Measurements from ENCODE around the gene COL4A6.

Gene COL4A6

DNA sequence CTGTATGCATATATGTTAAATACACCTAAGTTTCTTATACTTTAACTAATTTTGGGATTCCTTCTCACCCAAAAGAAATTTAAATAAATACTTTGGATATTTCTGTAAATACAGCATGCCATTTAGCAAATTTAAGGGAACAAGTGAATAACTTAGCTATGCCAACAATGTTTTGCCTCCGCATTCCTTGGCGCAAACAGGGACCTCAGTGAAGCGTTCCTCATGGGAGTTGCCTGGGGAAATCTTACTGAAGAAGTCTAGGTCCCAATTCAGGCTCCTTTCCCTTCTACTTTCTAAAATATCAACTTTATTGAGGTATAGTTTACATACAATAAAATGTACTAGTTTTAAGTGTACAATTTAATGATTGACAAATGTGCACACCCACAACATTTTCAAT lies 26.4 kb upstream of the COL4A6 start:
- Histone ChIP-seq H4K8ac (ENCODE audit: low read depth, low read length) (no peak overlapping the region), H3K27ac (ENCODE audit: low read depth, low read length) (no peak overlapping the region), H2BK15ac (replicated peaks; ENCODE audit: low read depth) (no peak overlapping the region), H3K27me3 (ENCODE audit: insufficient read depth, low read length, poor library complexity) (no peaks in the 10 kb centered on the region), H3K4me1 (ENCODE audit: control insufficient read depth, low read depth, low read length) (no peaks in the 10 kb centered on the region), H3K4me2 (ENCODE audit: low read length) (no peak overlapping the region), H3K4me3 (ENCODE audit: low read length) (no peak overlapping the region), H3K79me2 (ENCODE audit: control insufficient read depth, insufficient read depth, low read length) (peaks cover 2% of the 10 kb centered on the region), H3K56ac (ENCODE audit: low read length) (no peak overlapping the region), H2BK5ac (ENCODE audit: low read length) (no peak overlapping the region), H3K23ac (ENCODE audit: low read length) (no peak overlapping the region), H2BK120ac (ENCODE audit: low read depth, low read length) (no peak overlapping the region), H2AK5ac (ENCODE audit: low read length) (no peak overlapping the region), H3K9ac (ENCODE audit: low read length) (no peak overlapping the region), H3K4ac (ENCODE audit: low read depth, low read length) (no peak overlapping the region), H3K18ac (ENCODE audit: low read length) (no peak overlapping the region), H4K5ac (ENCODE audit: low read length) (no peak overlapping the region), H3K79me1 (ENCODE audit: low read length) (no peaks in the 10 kb centered on the region), H3K36me3 (ENCODE audit: control insufficient read depth, insufficient read depth, low read length) (no peaks in the 10 kb centered on the region)
- no CpG with 5 or more reads among the region's 3 CpGs for WGBS (ENCODE audit: extremely low coverage, insufficient coverage, low lambda C conversion rate)
- peak; percentile 74 for DNase-seq

DNA sequence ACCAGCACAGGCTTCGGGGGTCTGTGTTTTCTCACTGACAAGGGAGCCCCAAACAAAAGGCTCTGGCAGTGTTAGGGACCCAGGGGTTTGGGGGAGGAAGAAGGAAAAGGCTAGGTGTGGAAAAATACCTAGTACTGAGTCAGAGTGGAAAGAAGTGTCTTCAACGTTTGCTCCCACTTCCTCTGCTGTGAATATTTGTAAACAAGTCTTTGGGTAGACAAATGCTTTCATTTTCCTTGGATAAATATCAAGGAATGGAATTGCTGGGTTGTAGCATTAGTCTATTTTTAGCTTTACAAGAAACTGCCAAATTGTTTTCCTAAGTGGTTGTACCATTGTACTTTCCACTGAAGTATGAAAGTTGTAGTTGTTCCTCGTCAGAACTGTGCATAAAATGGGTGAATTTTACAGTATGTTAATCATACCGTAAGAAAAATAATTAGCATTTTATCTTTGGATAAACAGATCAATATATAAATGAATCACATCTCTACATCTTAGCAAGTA lies 18.8 kb upstream of the COL4A6 start:
- H3K23ac ChIP-seq (ENCODE audit: low read length): no peak overlapping the region
- no peak overlapping the region for H3K4ac ChIP-seq (ENCODE audit: low read depth, low read length)
- no peak overlapping the region for H3K18ac ChIP-seq (ENCODE audit: low read length)
- no peak overlapping the region for H3K56ac ChIP-seq (ENCODE audit: low read length)
- no peaks in the 10 kb centered on the region for H3K79me1 ChIP-seq (ENCODE audit: low read length)
- H3K4me3 ChIP-seq (ENCODE audit: low read length): no peak overlapping the region
- no peak for DNase-seq
- no peak overlapping the region for H2BK120ac ChIP-seq (ENCODE audit: low read depth, low read length)
- no peaks in the 10 kb centered on the region for H3K4me1 ChIP-seq (ENCODE audit: control insufficient read depth, low read depth, low read length)
- H4K8ac ChIP-seq (ENCODE audit: low read depth, low read length): no peak overlapping the region
- H4K5ac ChIP-seq (ENCODE audit: low read length): no peak overlapping the region
- no peaks in the 10 kb centered on the region for H3K27me3 ChIP-seq (ENCODE audit: insufficient read depth, low read length, poor library complexity)
- H2BK5ac ChIP-seq (ENCODE audit: low read length): no peak overlapping the region
- no peaks in the 10 kb centered on the region for H3K36me3 ChIP-seq (ENCODE audit: control insufficient read depth, insufficient read depth, low read length)
- H2BK15ac ChIP-seq (replicated peaks; ENCODE audit: low read depth): no peak overlapping the region
- no peak overlapping the region for H3K4me2 ChIP-seq (ENCODE audit: low read length)
- no CpG with 5 or more reads among the region's 4 CpGs for WGBS (ENCODE audit: extremely low coverage, insufficient coverage, low lambda C conversion rate)
- no peak overlapping the region for H3K27ac ChIP-seq (ENCODE audit: low read depth, low read length)
- H3K9ac ChIP-seq (ENCODE audit: low read length): no peak overlapping the region
- H2AK5ac ChIP-seq (ENCODE audit: low read length): no peak overlapping the region
- no peaks in the 10 kb centered on the region for H3K79me2 ChIP-seq (ENCODE audit: control insufficient read depth, insufficient read depth, low read length)

DNA sequence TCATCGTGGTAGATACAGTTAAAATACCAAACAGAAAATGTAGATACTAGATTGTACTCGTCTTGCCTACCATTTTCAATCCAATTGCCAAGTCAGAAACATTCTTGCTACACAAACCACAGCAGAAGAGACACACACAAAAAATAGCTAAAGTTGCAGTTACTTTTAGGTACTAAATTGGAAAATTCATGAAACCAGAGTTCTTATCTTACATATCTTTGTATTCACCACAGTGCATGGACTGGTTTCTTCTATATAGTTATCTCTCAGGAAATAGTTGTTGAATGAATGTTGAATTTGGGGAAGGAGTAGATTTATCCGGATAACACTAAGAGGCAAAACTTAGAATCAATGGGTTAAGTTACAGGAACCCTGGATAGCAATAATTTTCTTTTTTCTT lies 15.6 kb upstream of the COL4A6 start:
- H4K8ac ChIP-seq (ENCODE audit: low read depth, low read length): no peak overlapping the region
- no peak for DNase-seq
- no peak overlapping the region for H3K4me3 ChIP-seq (ENCODE audit: low read length)
- H3K4me2 ChIP-seq (ENCODE audit: low read length): no peak overlapping the region
- H3K18ac ChIP-seq (ENCODE audit: low read length): no peak overlapping the region
- H4K5ac ChIP-seq (ENCODE audit: low read length): no peak overlapping the region
- H2AK5ac ChIP-seq (ENCODE audit: low read length): no peak overlapping the region
- 100% methylated on average over 1 of the region's 3 CpGs for WGBS (ENCODE audit: extremely low coverage, insufficient coverage, low lambda C conversion rate)
- no peaks in the 10 kb centered on the region for H3K79me2 ChIP-seq (ENCODE audit: control insufficient read depth, insufficient read depth, low read length)
- H3K79me1 ChIP-seq (ENCODE audit: low read length): no peaks in the 10 kb centered on the region
- no peak overlapping the region for H2BK5ac ChIP-seq (ENCODE audit: low read length)
- no peak overlapping the region for H3K27ac ChIP-seq (ENCODE audit: low read depth, low read length)
- no peak overlapping the region for H2BK15ac ChIP-seq (replicated peaks; ENCODE audit: low read depth)
- H2BK120ac ChIP-seq (ENCODE audit: low read depth, low read length): no peak overlapping the region
- H3K4me1 ChIP-seq (ENCODE audit: control insufficient read depth, low read depth, low read length): no peaks in the 10 kb centered on the region
- H3K4ac ChIP-seq (ENCODE audit: low read depth, low read length): no peak overlapping the region
- no peak overlapping the region for H3K9ac ChIP-seq (ENCODE audit: low read length)
- H3K56ac ChIP-seq (ENCODE audit: low read length): no peak overlapping the region
- H3K27me3 ChIP-seq (ENCODE audit: insufficient read depth, low read length, poor library complexity): no peaks in the 10 kb centered on the region
- H3K36me3 ChIP-seq (ENCODE audit: control insufficient read depth, insufficient read depth, low read length): no peaks in the 10 kb centered on the region
- no peak overlapping the region for H3K23ac ChIP-seq (ENCODE audit: low read length)

DNA sequence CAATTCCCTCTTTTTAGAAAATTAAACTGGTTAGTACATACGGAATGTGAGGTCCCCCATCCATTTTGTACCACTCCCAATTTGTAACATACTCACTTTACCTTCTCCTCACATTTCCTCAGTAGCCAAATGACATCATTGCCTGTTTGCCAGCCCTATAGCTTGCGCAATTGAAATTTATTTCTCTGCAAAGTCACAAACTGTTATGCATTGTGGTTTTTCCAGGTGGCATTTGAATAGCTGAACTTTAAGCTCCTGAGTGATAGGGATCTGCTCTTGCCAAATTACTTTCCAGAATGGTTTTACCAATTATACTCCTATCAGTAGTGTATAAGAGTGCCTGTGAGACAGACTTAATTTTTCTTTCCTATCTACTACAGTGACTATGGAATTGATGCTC lies 9.1 kb upstream of the COL4A6 start:
- Histone ChIP-seq H2AK5ac (ENCODE audit: low read length) (no peak overlapping the region), H3K23ac (ENCODE audit: low read length) (no peak overlapping the region), H3K4me2 (ENCODE audit: low read length) (no peak overlapping the region), H2BK120ac (ENCODE audit: low read depth, low read length) (no peak overlapping the region), H3K79me1 (ENCODE audit: low read length) (no peaks in the 10 kb centered on the region), H3K4me1 (ENCODE audit: control insufficient read depth, low read depth, low read length) (no peaks in the 10 kb centered on the region), H2BK15ac (replicated peaks; ENCODE audit: low read depth) (no peak overlapping the region), H3K79me2 (ENCODE audit: control insufficient read depth, insufficient read depth, low read length) (peaks cover 3% of the 10 kb centered on the region), H3K27ac (ENCODE audit: low read depth, low read length) (no peak overlapping the region), H3K27me3 (ENCODE audit: insufficient read depth, low read length, poor library complexity) (no peaks in the 10 kb centered on the region), H3K36me3 (ENCODE audit: control insufficient read depth, insufficient read depth, low read length) (no peaks in the 10 kb centered on the region), H4K5ac (ENCODE audit: low read length) (no peak overlapping the region), H4K8ac (ENCODE audit: low read depth, low read length) (no peak overlapping the region), H3K56ac (ENCODE audit: low read length) (no peak overlapping the region), H3K4me3 (ENCODE audit: low read length) (no peak overlapping the region), H3K18ac (ENCODE audit: low read length) (no peak overlapping the region), H3K9ac (ENCODE audit: low read length) (no peak overlapping the region), H2BK5ac (ENCODE audit: low read length) (no peak overlapping the region), H3K4ac (ENCODE audit: low read depth, low read length) (no peak overlapping the region)
- no CpG with 5 or more reads among the region's 2 CpGs for WGBS (ENCODE audit: extremely low coverage, insufficient coverage, low lambda C conversion rate)
- DNase-seq: no peak

DNA sequence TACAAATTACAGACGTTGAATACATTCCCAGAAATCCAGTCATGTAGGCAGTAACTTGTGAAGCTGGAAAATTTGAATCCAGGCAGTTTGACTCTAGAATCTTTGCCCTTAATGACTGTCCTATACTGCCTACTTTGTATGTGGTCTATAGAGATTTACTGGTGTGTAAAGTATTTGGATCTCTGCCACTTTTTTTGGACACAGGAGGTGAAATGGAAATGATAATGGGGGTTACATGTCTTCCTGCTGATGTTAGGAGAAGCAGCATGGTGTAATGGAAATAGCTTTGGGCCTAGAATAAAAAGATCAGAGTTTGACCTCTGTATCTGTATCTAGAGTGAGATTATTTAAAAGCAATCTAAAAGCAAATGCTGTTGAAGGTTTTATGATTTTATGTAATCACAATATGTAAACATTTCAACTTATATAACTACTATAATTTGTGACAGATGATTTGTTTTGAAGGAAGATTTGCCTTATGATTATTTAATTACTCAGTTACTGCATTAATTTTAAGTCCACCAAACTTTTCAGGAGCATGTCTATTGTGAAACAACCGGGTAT lies 4.8 kb upstream of the COL4A6 start:
- Histone ChIP-seq H2AK5ac (ENCODE audit: low read length) (no peak overlapping the region), H4K5ac (ENCODE audit: low read length) (no peak overlapping the region), H3K27me3 (ENCODE audit: insufficient read depth, low read length, poor library complexity) (no peaks in the 10 kb centered on the region), H3K79me1 (ENCODE audit: low read length) (no peaks in the 10 kb centered on the region), H3K4me1 (ENCODE audit: control insufficient read depth, low read depth, low read length) (no peaks in the 10 kb centered on the region), H3K4me2 (ENCODE audit: low read length) (no peak overlapping the region), H3K27ac (ENCODE audit: low read depth, low read length) (no peak overlapping the region), H3K4ac (ENCODE audit: low read depth, low read length) (no peak overlapping the region), H2BK120ac (ENCODE audit: low read depth, low read length) (no peak overlapping the region), H2BK15ac (replicated peaks; ENCODE audit: low read depth) (no peak overlapping the region), H3K79me2 (ENCODE audit: control insufficient read depth, insufficient read depth, low read length) (peaks cover 7% of the 10 kb centered on the region), H3K4me3 (ENCODE audit: low read length) (no peak overlapping the region), H4K8ac (ENCODE audit: low read depth, low read length) (no peak overlapping the region), H3K23ac (ENCODE audit: low read length) (no peak overlapping the region), H3K18ac (ENCODE audit: low read length) (no peak overlapping the region), H3K56ac (ENCODE audit: low read length) (peak overlapping the region; percentile 15), H2BK5ac (ENCODE audit: low read length) (no peak overlapping the region), H3K9ac (ENCODE audit: low read length) (peak overlapping the region; percentile 21), H3K36me3 (ENCODE audit: control insufficient read depth, insufficient read depth, low read length) (no peaks in the 10 kb centered on the region)
- WGBS (ENCODE audit: extremely low coverage, insufficient coverage, low lambda C conversion rate): no CpG with 5 or more reads among the region's 2 CpGs
- no peak for DNase-seq

Measured in mesendoderm (in vitro differentiated cells).